GM18867 (cell line): ENCODE results near the gene YIPF3.
"Not testable (repeated sequence)": the region's sequence is repeated elsewhere in the genome, so short reads cannot be mapped to it uniquely, and the experiment has no call there.

Source experiments
- ATAC-seq: cut with Tn5 transposase; IDR thresholded peaks from one replicate; pipeline ENCODE4 v1.9.1; 2021; ENCODE audit warnings: mild to moderate bottlenecking, moderate library complexity; ENCODE audit not compliant: unreplicated experiment

Gene YIPF3

DNA sequence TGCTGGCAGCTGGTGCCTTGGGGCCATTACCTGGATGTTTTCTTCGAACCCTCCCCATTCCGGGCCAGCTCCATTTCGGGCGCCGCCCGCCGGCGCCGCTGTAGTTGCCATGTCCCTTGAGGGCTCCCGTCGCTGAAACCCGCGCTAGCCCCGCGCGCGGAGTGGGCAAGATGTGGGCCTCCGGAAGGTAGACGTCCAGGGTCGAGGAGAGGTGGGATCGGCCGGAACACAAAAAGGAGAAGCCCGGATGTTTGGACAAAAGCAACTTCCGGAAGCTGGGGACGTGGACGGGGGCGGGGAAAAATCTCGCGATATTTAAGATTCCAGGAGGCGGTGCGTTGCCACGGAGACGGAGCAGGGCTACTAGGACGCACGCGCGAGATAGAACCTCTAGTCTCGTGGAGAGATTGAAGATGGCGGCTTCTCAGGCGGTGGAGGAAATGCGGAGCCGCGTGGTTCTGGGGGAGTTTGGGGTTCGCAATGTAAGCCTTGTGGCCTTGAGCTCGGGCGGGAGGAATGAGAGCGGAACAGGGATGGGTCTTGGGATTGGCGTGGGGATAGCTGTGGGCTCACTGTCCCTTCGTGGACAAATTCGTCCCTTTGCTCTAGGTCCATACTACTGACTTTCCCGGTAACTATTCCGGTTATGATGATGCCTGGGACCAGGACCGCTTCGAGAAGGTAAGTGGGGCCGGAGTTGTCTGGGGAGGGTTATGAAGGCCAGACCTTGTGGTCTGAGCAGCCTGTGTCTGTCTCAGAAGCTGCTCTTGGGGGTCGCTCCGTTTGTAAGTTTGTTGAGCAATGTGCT is at the start of gene YIPF3, which contains the start of gene POLR1C:
Gene YIPF3, minus strand, starts transcription at position 230 of the 808 bp plus-strand sequence. Its CDS starts 119 bp downstream, at position 111.
Gene POLR1C, plus strand, starts transcription at position 393 of the 808 bp plus-strand sequence. Its CDS starts 21 bp downstream, at position 414.
- peak; percentile 82 for ATAC-seq

DNA sequence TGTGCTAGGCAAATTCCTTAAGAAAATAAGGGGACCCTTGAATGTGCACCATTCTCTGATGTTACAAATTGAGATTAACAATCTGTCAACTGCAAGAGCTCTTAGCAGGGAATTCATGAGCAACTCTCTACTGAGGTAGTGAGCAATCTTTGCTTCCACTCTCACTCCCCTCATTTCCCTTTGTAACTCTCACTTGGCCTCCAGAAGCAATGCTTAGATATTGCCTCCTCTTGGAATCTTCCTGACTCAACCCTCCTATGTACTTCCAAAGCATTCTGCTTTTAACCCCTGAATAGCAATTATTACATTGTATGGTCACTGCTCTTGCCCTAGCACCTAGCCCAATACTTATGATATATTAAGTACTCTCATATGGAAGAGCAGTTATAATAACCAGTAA is 42.6 kb upstream of the YIPF3 start:
- no peak for ATAC-seq

DNA sequence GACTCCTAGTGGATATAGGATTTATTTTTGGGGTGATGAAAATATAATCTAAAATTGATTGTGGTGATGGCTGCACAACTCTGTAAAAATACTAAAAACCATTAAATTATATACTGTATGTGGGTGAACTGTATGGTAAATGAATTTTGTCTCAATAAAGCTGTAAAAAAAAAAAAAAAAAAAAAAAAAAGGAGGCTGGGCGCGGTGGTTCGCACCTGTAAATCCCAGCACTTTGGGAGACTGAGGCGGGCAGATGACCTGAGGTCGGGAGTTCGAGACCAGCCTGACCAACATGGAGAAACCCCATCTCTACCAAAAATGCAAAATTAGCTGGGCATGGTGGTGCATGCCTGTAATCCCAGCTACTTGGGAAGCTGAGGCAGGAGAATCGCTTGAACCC is 40.9 kb upstream of the YIPF3 start:
- not testable (repeated sequence) for ATAC-seq

DNA sequence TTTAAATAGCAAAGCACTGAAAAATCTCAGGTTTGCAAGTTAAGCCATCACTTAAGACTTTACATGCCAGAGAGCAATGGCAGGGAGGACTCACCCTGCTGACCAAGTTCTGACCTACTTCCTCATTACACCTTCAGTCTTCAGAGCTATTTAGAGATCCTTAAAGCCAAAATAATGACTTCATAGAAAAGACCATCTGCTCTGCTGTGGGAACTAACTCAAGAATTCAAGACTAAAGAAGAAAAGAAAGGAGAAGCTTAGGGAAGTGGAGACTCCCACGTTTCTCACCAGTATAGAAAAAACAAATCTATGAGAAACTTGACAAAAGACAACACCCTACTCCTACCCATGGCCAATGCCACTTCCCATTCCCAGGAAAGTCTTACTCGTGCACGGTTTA is 30.5 kb upstream of the YIPF3 start:
- no peak for ATAC-seq

DNA sequence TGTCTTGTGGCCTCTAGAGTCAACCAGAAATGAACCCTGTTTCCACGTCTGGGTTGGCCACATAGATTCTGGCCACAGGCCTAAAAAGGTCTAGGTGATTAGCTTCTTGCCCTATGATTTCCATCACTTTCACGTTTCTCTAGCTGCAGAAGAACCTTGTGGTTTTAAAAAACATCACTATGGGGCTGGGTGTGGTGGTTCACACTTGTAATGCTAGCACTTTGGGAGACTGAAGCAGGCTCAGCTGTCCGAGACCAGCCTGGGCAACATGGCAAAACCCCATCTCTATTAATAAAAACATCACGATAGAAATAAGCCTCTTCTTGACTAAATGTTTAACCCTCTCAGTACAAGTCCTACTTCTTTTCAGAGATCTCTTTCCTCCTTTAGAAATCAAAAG is 27.7 kb upstream of the YIPF3 start:
- peak; percentile 40 for ATAC-seq

DNA sequence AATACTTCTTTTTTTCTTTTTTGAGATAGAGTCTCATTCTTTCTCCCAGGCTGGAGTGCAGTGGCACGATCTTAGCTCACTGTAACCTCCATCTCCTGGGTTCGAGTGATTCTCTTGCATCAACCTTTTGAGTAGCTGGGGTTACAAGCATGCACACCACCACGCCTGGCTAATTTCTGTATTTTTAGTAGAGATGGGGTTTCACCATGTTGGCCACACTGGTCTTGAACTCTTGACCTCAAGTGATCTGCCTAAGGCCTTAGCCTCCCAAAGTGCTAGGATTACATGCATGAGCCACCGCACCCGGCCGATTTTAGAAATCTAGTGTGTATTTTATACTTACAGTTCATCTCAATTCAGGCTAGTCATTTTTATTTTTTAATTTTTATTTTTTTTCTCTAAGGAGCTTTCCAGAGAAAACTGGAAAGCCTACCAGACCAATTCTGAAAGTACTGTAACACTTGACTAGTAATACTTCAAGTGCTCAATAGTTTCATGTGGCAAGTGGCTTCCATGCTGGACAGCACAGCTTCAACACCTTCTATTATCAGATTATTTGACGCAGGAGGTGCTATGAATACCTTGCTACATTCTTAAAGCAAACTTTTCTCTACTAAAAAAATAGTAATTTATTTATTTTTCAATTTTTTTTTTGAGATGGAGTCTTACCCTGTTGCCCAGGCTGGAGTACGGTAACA is 25.2 kb upstream of the YIPF3 start:
- ATAC-seq: peak; percentile 43

DNA sequence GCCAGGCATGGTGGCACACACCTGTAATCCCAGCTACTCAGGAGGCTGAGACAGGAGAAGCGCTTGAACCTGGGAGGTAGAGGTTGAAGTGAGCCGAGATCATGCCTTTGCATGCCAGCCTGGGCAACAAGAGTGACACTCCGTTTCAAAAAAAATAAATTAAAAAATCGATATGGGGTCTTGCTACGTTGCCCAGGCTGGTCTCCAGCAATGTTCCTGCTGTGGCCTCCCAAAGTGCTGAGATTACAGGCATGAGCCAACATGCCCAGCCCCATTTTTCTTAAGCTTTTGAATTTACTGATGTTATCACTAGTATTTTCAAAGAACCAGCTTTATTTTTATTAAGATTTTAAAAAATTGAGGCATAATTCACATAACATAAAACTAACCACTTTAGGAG is 23.8 kb upstream of the YIPF3 start:
- ATAC-seq: no peak

DNA sequence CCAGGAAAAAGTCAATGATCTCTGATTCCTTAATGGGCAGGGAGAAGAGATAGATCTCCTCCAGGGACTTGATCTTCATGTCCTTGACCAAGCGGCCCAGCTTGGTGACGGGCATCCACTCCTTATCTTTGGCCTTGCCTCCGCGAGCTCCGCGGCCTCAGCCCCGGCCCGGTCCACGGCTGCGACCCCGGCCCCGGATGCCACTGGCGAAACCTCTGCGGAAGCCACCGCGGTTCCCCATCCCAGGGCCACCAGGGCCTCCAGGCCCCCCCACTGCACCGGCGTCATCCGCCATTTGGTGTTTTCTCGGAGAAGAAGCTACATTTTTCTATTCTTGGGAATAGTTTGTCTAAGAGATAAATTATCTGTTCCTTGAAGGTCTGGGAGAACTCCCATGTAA is 22.7 kb upstream of the YIPF3 start:
- not testable (repeated sequence) for ATAC-seq

DNA sequence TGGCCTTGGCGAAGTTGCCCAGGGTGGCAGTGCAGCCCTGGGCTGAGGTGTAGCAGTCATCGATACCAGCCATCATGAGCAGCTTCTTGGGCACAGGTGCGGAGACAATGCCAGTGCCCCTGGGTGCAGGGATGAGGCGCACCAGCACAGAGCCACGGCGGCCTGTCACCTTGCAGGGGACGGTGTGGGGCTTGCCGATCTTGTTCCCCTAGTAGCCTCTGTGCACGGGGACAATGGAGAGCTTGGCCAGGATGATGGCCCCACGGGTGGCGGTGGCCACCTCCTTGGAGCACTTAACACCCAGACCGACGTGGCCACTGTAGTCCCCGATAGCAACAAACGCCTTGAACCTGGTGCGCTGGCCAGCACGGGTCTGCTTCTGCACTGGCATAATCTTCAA is 22.3 kb upstream of the YIPF3 start:
- not testable (repeated sequence) for ATAC-seq

DNA sequence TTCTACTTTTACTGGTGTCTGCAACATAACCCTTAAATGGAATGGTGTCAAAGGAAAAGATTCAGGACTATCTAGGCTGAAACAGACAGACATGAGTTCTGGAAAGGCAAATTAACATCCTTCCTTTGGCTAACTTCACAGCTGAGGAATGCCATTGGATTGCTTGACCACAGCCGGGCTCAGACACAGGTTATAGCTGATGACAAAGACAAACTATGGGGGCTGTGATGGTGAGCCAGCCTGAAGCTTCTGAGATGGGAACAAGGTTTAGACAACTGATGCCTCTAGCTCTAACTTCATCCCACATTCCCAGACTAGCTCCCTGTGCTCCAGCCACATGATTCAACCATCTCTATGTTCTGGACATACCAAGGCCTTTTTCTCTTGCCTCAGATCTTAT is 15.5 kb upstream of the YIPF3 start:
- ATAC-seq: no peak

DNA sequence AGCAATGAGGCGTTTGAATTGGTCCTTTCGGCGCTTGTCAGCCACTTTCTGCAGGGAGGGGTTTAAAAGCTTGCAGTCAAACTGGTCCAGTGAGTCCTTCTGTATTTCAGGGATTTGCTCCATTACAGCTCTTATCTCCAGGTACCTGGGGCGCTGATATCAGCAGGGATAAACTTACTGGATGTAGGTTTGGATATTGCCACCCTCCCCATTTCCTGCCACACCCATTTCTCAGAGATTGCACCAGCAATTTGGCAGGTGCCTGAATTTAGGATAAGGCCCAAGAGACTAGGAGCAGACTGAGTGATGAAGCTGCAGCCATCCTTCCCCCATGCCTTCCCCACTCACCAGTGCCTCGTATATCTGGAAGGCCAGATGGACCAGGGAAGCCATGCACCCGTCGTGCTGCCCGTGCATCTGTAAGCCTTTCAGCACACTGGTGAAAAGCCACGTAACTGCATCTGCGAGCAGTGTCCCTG is 7.8 kb upstream of the YIPF3 start:
- ATAC-seq: no peak

DNA sequence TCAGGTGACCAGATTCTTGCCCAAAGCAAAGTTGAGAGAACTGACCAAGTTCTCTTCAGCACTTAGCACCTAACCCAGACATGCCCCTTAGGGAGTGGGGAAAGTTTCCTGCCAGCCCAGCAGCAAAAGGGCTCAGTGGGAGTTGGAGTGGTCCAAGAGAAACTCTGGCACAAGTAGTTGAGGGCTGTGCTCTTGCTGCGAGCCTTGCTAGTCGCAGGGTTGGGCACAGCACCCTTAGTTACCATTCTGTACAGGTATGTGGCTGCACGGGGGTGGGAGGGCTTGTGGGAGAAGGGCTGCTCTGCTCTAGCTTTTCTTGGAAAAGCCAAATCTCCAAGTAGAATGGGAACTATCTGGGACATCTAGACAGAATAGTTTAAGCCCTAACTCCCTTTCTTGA is 6.6 kb upstream of the YIPF3 start:
- no peak for ATAC-seq

DNA sequence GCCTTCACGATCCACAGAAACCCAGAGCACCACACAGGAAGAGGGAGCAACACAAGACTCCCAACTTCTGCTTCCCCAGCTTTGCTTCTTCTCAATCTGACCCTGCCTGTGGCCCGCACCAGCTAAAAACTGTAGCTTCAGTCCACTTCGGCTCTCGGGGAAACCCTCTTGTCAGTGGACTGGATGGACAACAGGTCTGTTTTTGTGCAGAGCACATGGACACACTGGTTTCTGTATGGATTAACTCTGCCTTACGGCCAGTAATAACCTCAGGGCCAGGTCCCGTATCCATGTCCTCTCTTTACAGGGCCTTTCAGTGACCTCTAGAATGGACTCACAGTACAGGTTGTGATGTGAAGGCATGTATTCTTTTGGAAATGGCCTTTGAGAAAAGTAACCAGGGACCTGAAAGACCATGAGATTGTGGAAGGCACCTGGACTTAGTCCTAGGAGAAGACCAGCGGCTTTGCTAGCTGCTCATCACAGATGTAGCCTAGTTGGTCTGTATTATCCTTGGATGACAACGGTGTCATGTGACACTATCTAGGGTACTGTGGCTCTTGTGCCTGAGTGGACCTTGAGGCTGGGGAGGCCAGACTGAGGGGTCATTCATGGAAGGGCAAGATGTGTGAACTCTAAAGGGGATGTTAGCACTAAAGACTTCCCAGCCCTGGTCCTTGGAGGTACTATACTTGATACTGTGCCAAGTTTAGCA is 6.0 kb upstream of the YIPF3 start:
- ATAC-seq: no peak

DNA sequence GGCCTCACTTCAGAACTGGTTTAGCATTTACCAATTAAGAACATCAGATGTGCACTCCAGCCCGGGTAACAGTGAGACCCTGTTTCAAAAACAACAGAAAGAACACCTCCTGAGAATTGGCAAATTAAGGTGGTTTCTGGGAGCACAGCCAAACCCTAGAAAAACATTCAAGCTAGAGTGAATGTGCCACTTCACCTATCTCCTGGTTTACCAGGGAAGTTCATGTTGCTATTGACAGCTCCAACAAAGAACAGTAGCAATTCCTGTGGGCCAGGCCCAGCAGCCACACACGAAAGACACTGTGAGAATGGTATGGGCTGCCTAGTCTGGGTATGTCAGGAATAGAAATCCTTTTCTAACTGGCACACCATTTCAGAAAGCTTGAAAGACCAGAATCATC is 5.1 kb upstream of the YIPF3 start:
- no peak for ATAC-seq

DNA sequence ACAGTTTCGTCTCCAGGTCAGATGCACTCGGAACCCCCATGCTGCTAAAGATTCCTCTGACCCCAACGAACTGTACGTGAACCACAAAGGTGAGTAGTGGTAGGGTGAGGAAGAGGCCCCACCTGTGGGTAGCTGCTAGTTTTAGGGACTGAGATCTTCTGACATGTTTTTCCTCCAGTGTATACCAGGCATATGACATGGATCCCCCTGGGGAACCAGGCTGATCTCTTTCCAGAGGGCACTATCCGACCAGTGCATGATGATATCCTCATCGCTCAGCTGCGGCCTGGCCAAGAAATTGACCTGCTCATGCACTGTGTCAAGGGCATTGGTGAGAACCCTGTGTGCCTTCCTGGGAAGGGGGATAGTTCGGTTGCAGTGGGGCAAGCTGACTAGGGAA is 3.4 kb upstream of the YIPF3 start:
- no peak for ATAC-seq

DNA sequence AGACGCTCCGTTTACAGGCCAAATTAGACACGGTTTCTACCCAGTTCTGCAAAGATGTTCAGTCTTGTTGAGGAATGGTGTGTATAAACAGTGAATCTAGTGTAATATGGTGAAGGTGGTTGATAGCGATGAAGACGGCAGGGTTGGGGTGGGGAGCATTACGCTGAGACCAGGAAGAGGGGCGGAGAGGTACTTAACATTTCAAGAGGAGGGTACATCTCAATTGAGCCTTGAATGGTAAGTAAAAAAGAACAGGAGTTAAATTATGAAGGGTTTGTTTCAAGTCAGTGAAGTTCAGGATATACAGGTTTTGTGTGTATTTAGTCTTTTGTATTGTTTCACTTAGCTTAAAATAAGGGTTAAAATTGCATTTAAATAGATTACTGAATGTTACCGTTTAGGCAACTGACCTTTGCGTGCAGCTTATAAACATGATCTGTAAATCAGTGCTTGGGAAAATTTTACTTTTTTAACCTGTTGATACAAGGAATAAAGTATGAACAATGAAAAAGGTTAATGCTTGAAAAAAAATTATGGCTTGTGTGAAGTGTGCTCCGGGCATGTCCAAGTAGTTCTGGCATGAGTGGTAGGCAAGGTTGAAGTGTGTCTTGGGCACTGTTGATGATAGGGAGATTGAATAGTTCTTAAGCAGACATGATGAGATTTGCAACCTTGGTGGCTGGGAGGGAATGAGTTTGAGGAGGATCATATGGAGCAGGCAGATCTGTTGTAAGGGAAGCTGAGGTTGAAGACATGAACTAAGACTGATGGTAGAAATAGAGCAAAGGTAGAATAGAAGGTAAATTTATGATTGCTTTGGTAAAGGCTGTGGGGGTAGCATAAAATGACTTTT is 1.0 kb upstream of the YIPF3 start:
- ATAC-seq: no peak

DNA sequence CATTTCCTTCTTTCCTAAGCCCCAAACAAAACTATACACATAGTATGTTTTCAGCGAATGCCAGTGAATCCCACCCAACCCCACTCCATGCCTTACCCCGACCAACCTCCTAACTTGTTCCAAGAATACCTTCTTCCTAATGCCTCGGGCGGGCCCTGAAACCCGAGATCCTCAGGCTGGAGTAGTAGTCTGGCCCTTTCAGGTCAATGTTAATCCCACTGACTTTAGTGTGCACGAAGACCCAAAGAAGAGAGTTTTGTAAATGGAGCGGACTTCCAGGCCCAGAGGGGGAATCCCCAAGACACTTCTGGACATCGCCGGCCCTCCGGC is 394 bp downstream of the YIPF3 start:
- no peak for ATAC-seq

DNA sequence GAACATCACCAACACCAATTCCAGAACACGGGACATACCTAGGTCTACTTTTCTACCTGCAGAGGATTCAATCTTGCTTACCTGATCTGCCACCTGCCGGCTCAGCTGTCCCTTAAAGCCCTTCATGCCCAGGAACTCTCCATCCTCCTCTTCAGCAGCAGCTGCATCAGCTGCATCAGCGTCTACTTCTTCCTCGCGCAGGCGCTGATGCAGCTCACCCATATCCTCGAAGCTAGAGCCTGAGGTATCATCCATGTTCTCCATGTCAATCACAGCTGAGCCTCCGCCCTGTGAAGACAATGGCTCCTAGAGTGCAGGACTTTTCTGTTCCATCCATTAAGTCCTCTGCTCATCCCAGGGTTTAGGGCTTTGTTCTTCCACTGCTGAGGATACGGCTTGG is 918 bp downstream of the YIPF3 start:
- ATAC-seq: no peak

DNA sequence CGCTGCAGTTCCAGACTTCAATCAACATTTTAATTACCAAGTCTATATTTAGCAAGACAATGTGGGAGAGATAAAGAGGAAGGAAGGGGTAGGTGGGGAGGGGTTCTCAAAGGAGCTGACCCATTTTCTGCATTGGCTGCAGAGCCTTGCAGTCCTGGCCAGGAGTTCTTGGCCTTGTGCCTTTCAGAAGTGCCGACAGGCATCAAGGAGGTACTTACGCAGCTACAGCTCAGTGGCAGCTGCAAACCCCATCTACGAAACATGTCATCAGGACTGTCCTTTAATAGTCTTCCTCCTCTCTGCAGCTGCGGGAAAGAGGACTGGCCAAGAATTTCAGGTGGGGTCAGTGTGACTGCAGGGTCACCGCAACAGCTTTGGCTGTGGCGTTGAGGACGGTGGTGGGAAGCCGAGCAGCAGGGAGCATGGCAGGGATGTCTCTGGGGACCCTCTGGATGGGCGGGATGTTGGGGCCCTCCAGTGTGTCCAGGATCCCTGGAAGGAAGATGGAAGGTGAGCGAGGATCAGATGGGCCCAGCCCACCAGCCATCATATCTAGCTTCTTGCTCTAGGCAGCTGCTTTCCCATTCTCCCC is 4.8 kb downstream of the YIPF3 start:
- ATAC-seq: no peak

DNA sequence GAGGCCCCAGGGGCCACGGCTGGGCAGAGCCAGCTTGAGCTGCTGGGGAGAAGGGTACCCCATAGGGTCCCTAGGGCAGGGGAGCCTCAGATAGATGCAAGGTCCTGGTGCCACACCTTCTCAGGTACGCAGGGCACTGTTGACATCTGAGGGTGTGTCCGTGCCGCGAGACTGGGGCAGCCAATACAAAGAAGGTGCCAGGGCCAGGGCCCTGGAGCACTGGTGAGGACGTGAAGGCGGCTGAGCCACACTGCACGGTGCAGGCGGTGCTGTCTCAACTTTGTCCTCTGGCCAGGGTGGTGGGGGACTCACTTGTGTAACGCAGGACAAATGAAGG is 5.9 kb downstream of the YIPF3 start:
- no peak for ATAC-seq
